PC-9 (cell line): ENCODE measurements around the gene CELF2. TPM values are rescaled to one million over a fixed set of nuclear protein-coding genes. Genes with fewer than 3 reads are reported as not detected.

Experiments used
- BruUV-seq: library from RNA; stranded (reverse); fragments of 400-500 nt; replicated peaks from 2 replicates; lab custom pipeline; 2021; lab: Mats Ljungman, UMichigan
- CTCF ChIA-PET: fragments of 300-600 bp; sonication (Branson Sonifier 250); formaldehyde crosslinking; loops from one replicate; lab custom pipeline; 2022; ENCODE audit warnings: antibody characterized with exemption; lab: Charles Lee
- POLR2A ChIA-PET: fragments of 300-600 bp; sonication (Branson Sonifier 250); formaldehyde crosslinking; loops from one replicate; lab custom pipeline; 2022; ENCODE audit warnings: antibody characterized with exemption; ENCODE audit not compliant: unreplicated experiment; lab: Charles Lee
- DNase-seq, 2 experiments: peaks; one replicate each; pipeline versions ENCODE4 v3.0.0 to v3.0.0-alpha.2; 2015 to 2022; ENCODE audit warnings: mixed read lengths in 1 of 2
- H2AFZ ChIP-seq: fragments of 200-600 bp; sonication (generic); 2 replicates; pipeline ENCODE4 v1.8.1; 2017; ENCODE audit warnings: antibody characterized with exemption
- H3F3A ChIP-seq: fragments of 200-600 bp; sonication (generic); 2 replicates; pipeline ENCODE4 v1.8.1; 2017; ENCODE audit warnings: antibody characterized with exemption, mild to moderate bottlenecking, low read depth; ENCODE audit not compliant: insufficient read depth
- H3K27ac ChIP-seq: fragments of 200-600 bp; sonication (generic); 2 replicates; pipeline ENCODE4 v1.6.1; 2016; ENCODE audit warnings: mixed run types
- H3K27me3 ChIP-seq: fragments of 200-600 bp; sonication (generic); 2 replicates; pipeline ENCODE4 v1.6.1; 2016; ENCODE audit warnings: low read depth, mixed run types; ENCODE audit not compliant: insufficient read depth
- H3K36me3 ChIP-seq: fragments of 200-600 bp; sonication (generic); 2 replicates; pipeline ENCODE4 v1.6.1; 2016; ENCODE audit warnings: low read depth, mixed run types
- H3K4me1 ChIP-seq: fragments of 200-600 bp; sonication (generic); replicated peaks from 2 replicates; pipeline ENCODE4 v1.6.1; 2016; ENCODE audit warnings: mixed run types; ENCODE audit not compliant: insufficient read depth
- H3K4me2 ChIP-seq: fragments of 200-600 bp; sonication (generic); 2 replicates; pipeline ENCODE4 v1.6.1; 2017; ENCODE audit warnings: mixed run types
- H3K4me3 ChIP-seq: fragments of 200-600 bp; sonication (generic); 2 replicates; pipeline ENCODE4 v1.6.1; 2016; ENCODE audit warnings: mixed run types
- H3K79me2 ChIP-seq: fragments of 200-600 bp; sonication (generic); 2 replicates; pipeline ENCODE4 v1.6.1; 2017; ENCODE audit warnings: low read depth, mixed run types
- H3K9me2 ChIP-seq: fragments of 200-600 bp; sonication (generic); 2 replicates; pipeline ENCODE4 v1.8.1; 2017; ENCODE audit warnings: mild to moderate bottlenecking; ENCODE audit not compliant: insufficient read depth
- H3K9me3 ChIP-seq: fragments of 200-600 bp; sonication (generic); 2 replicates; pipeline ENCODE4 v1.8.1; 2016; ENCODE audit warnings: low read depth; ENCODE audit not compliant: insufficient read depth
- H4K20me1 ChIP-seq: fragments of 200-600 bp; sonication (generic); 2 replicates; pipeline ENCODE4 v1.8.1; 2017; ENCODE audit not compliant: insufficient read depth
- EZH2 ChIP-seq: fragments of 200-600 bp; sonication (generic); IDR thresholded peaks from 2 replicates; pipeline ENCODE4 v1.8.0; 2017; ENCODE audit warnings: antibody characterized with exemption, low read depth
- intact Hi-C: fragments of 100-400 bp; cut with micrococcal nuclease; formaldehyde crosslinking; loops from one replicate; pipeline ENCODE4 v1.10.0; 2022; ENCODE audit not compliant: unreplicated experiment
- total RNA-seq: library from RNA; stranded (reverse); gene quantifications from 2 replicates; pipeline ENCODE4 v1.2.3, GENCODE V29; 2021
- TF ChIP-seq, protein P1 (sequence below): fragments of 200-600 bp; sonication (generic); conservative IDR thresholded peaks from 2 replicates; pipeline ENCODE4 v1.6.1; 2017; ENCODE audit warnings: mixed run types, antibody characterized with exemption, mild to moderate bottlenecking, moderate library complexity

CELF2 gene
- total RNA-seq, 1 experiment from 2014 or later, result not detected

DNA sequence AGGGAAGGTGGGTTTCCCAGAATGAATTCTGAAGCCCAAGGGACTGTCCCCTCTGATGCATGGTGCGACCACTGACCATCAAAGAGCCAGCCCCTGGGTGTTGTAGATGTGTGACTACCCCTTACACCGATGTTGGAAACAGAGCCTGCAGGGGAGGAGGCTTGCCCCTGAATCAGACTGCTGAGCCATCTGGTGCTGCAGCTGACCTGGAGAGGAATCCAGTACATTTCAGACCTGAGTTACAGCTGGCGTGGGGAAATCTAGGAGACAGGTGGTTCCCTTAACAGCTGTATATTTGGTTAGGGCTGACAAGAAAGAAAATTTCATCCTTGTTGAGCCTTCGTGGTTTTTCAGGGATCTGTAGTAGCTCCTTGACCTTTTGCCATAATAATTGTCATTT is 195.5 kb downstream of the CELF2 start:
- no peak overlapping the region for H3K4me2 ChIP-seq
- intact Hi-C loops, result no loop called here
- no peak overlapping the region for H2AFZ ChIP-seq
- no peaks in the 10 kb centered on the region for H3K9me3 ChIP-seq
- POLR2A ChIA-PET, result no interaction called here
- no peak for TF ChIP-seq EZH2
- TF ChIP-seq, protein P1, sequence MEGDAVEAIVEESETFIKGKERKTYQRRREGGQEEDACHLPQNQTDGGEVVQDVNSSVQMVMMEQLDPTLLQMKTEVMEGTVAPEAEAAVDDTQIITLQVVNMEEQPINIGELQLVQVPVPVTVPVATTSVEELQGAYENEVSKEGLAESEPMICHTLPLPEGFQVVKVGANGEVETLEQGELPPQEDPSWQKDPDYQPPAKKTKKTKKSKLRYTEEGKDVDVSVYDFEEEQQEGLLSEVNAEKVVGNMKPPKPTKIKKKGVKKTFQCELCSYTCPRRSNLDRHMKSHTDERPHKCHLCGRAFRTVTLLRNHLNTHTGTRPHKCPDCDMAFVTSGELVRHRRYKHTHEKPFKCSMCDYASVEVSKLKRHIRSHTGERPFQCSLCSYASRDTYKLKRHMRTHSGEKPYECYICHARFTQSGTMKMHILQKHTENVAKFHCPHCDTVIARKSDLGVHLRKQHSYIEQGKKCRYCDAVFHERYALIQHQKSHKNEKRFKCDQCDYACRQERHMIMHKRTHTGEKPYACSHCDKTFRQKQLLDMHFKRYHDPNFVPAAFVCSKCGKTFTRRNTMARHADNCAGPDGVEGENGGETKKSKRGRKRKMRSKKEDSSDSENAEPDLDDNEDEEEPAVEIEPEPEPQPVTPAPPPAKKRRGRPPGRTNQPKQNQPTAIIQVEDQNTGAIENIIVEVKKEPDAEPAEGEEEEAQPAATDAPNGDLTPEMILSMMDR, result no peak
- H3K4me3 ChIP-seq, result no peak overlapping the region
- H3K27ac ChIP-seq, result no peak overlapping the region
- H4K20me1 ChIP-seq, result no peaks in the 10 kb centered on the region
- H3K27me3 ChIP-seq, result peaks cover 59% of the 10 kb centered on the region
- no peak for DNase-seq
- no peaks in the 10 kb centered on the region for H3F3A ChIP-seq
- no TSS peak for BruUV-seq
- no peaks in the 10 kb centered on the region for H3K36me3 ChIP-seq
- CTCF ChIA-PET, result no interaction called here
- no peaks in the 10 kb centered on the region for H3K9me2 ChIP-seq
- no peaks in the 10 kb centered on the region for H3K79me2 ChIP-seq
- no peaks in the 10 kb centered on the region for H3K4me1 ChIP-seq

DNA sequence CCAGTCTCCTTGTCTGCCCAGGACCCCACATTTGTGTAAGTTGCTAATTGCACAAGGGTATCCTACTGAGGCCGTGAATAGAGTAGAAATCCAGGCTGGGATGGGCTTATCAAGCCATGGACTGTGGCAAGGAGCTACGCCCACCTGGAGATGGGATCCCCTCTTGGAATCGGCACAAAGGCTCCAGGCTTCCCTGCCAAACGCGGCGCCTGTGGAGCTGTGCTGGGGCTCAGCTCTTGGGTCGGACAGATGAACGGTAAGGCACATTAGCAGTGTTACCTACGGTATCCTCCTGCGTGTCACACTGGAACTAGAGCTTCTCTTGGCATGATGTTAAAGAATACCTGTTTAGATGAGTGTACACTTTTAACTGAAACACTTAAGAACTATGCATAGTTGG is 196.7 kb downstream of the CELF2 start:
- Histone ChIP-seq H3K36me3 (no peaks in the 10 kb centered on the region), H3K9me3 (no peaks in the 10 kb centered on the region)
- TF ChIP-seq, protein P1, result no peak
- TF ChIP-seq EZH2, result no peak

DNA sequence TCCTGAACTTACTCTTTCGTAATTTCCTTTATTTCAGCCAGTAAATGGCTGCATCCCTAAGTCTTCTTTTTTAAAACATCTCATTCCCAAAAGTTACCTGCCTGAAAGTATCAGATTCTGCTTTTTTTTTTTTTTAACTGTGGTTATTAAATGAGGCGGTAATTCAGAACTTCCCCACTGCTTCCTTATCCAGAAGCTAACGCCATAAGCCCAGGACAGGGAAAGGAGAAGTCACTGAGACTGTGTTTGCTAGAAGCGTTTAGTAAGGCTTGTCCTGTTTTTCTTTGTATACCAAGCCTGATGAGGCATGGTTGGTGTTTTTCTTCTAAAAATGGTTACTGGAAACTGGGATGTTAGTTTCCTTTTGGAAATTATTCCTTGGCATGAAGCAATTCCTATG is 197.8 kb downstream of the CELF2 start:
- POLR2A ChIA-PET, result no interaction called here
- Histone ChIP-seq H3K27ac (no peak overlapping the region), H2AFZ (no peak overlapping the region), H3K9me3 (no peaks in the 10 kb centered on the region), H3K4me2 (no peak overlapping the region), H3K9me2 (no peaks in the 10 kb centered on the region), H3K79me2 (no peaks in the 10 kb centered on the region), H3K27me3 (peaks cover 62% of the 10 kb centered on the region), H3K4me3 (no peak overlapping the region), H3K36me3 (no peaks in the 10 kb centered on the region), H3F3A (no peaks in the 10 kb centered on the region), H3K4me1 (no peaks in the 10 kb centered on the region), H4K20me1 (no peaks in the 10 kb centered on the region)
- CTCF ChIA-PET, result no interaction called here
- TF ChIP-seq EZH2, result no peak
- TF ChIP-seq, protein P1, result no peak
- DNase-seq, result no peak
- intact Hi-C loops, result no loop called here
- BruUV-seq, result no TSS peak

More for the DNA sequence above, 196.7 kb downstream of the CELF2 start:
- Histone ChIP-seq H3K4me3 (no peak overlapping the region), H3K9me2 (no peaks in the 10 kb centered on the region), H2AFZ (no peak overlapping the region), H3K27me3 (peaks cover 59% of the 10 kb centered on the region), H3K27ac (no peak overlapping the region), H3K4me1 (no peaks in the 10 kb centered on the region), H3F3A (no peaks in the 10 kb centered on the region), H3K4me2 (no peak overlapping the region), H4K20me1 (no peaks in the 10 kb centered on the region), H3K79me2 (no peaks in the 10 kb centered on the region)
- BruUV-seq, result no TSS peak
- CTCF ChIA-PET, result no interaction called here
- POLR2A ChIA-PET, result no interaction called here
- no peak for DNase-seq
- intact Hi-C loops, result no loop called here
